GM23338 (cell line): ENCODE measurements around the gene MYH2. TPM values are rescaled to one million over a fixed set of nuclear protein-coding genes. Genes with fewer than 3 reads are reported as not detected.

ENCODE experiments used
- ATAC-seq: fragments of 200-7000 bp; cut with Tn5 transposase; 3 replicates; pipeline ENCODE4 v1.9.1; 2020
- DNase-seq: peaks from one replicate; pipeline ENCODE4 v3.0.0-alpha.2; 2015; ENCODE audit warnings: low spot score
- H2AFZ ChIP-seq: fragments of 200-600 bp; sonication (generic); 2 replicates; pipeline ENCODE4 v1.8.0; 2016; ENCODE audit warnings: antibody characterized with exemption, mild to moderate bottlenecking, moderate library complexity
- H3F3A ChIP-seq: fragments of 200-600 bp; sonication (generic); replicated peaks from 2 replicates; pipeline ENCODE4 v1.8.0; 2017; ENCODE audit warnings: antibody characterized with exemption, mixed run types, low read depth
- H3K27ac ChIP-seq: fragments of 200-600 bp; sonication (generic); 2 replicates; pipeline ENCODE4 v1.6.1; 2016; ENCODE audit warnings: low read depth
- H3K27me3 ChIP-seq: fragments of 200-600 bp; sonication (generic); 2 replicates; pipeline ENCODE4 v1.8.0; 2016; ENCODE audit warnings: mild to moderate bottlenecking, mixed run types, moderate library complexity; ENCODE audit not compliant: insufficient read depth
- H3K36me3 ChIP-seq: fragments of 200-600 bp; sonication (generic); 2 replicates; pipeline ENCODE4 v1.8.0; 2016; ENCODE audit warnings: mild to moderate bottlenecking; ENCODE audit not compliant: insufficient read depth
- H3K4me1 ChIP-seq: fragments of 200-600 bp; sonication (generic); 2 replicates; pipeline ENCODE4 v1.8.0; 2016; ENCODE audit warnings: mild to moderate bottlenecking, moderate library complexity; ENCODE audit not compliant: insufficient read depth
- H3K4me2 ChIP-seq: fragments of 200-600 bp; sonication (generic); 2 replicates; pipeline ENCODE4 v1.7.1; 2017; ENCODE audit warnings: mixed run types
- H3K4me3 ChIP-seq: fragments of 200-600 bp; sonication (generic); 2 replicates; pipeline ENCODE4 v1.6.1; 2016; ENCODE audit warnings: mixed run types
- H3K79me2 ChIP-seq: fragments of 200-600 bp; sonication (generic); replicated peaks from 2 replicates; pipeline ENCODE4 v1.8.0; 2017; ENCODE audit warnings: mild to moderate bottlenecking; ENCODE audit not compliant: insufficient read depth
- H3K9me2 ChIP-seq: fragments of 200-600 bp; sonication (generic); 2 replicates; pipeline ENCODE4 v1.8.0; 2017; ENCODE audit not compliant: insufficient read depth
- H4K20me1 ChIP-seq: fragments of 200-600 bp; sonication (generic); replicated peaks from 2 replicates; pipeline ENCODE4 v1.8.0; 2017; ENCODE audit warnings: mild to moderate bottlenecking; ENCODE audit not compliant: insufficient read depth
- H3K27ac Mint-ChIP-seq: 2 replicates; pipeline ENCODE4 v1.8.0; 2020; ENCODE audit warnings: inconsistent platforms, mild to moderate bottlenecking, moderate library complexity, mixed read lengths
- H3K27me3 Mint-ChIP-seq: 3 replicates; pipeline ENCODE4 v1.8.0; 2022; ENCODE audit warnings: low read depth, mild to moderate bottlenecking, moderate library complexity, mixed read lengths, inconsistent platforms; ENCODE audit not compliant: insufficient read depth, poor library complexity
- H3K36me3 Mint-ChIP-seq: 3 replicates; pipeline ENCODE4 v1.8.0; 2021; ENCODE audit warnings: low read depth, mild to moderate bottlenecking, inconsistent platforms, moderate library complexity, mixed read lengths
- H3K4me1 Mint-ChIP-seq: 3 replicates; pipeline ENCODE4 v1.8.0; 2020; ENCODE audit warnings: mild to moderate bottlenecking, inconsistent platforms, mixed read lengths
- H3K4me3 Mint-ChIP-seq: 3 replicates; pipeline ENCODE4 v1.8.0; 2021; ENCODE audit warnings: moderate library complexity, mild to moderate bottlenecking, inconsistent platforms, mixed read lengths
- H3K9me3 Mint-ChIP-seq: 3 replicates; pipeline ENCODE4 v1.8.0; 2020; ENCODE audit warnings: moderate library complexity, mild to moderate bottlenecking, inconsistent platforms, mixed read lengths
- CREB1 ChIP-seq: fragments of 250-450 bp; sonication (Bioruptor Pico); IDR thresholded peaks from 2 replicates; pipeline ENCODE4 v1.5.0; 2020; ENCODE audit warnings: low read depth, mild to moderate bottlenecking, moderate library complexity
- EZH2 ChIP-seq: fragments of 200-600 bp; sonication (generic); IDR thresholded peaks from one replicate; pipeline ENCODE4 v1.8.0; 2017; ENCODE audit warnings: antibody characterized with exemption, mild to moderate bottlenecking, low read depth; ENCODE audit not compliant: unreplicated experiment
- JUNB ChIP-seq: IDR thresholded peaks from one replicate; pipeline ENCODE4 v1.6.1; 2016; ENCODE audit warnings: antibody characterized with exemption; ENCODE audit not compliant: unreplicated experiment
- NANOG ChIP-seq: IDR thresholded peaks from 2 replicates; pipeline ENCODE4 v1.6.1; 2016; ENCODE audit warnings: antibody characterized with exemption, borderline replicate concordance
- POLR2AphosphoS5 ChIP-seq: IDR thresholded peaks from 2 replicates; pipeline ENCODE4 v1.6.1; 2016; ENCODE audit warnings: antibody characterized with exemption, low read depth
- STAT1 ChIP-seq: IDR thresholded peaks from one replicate; pipeline ENCODE4 v1.6.1; 2016; ENCODE audit warnings: antibody characterized with exemption; ENCODE audit not compliant: unreplicated experiment
- ZNF114 ChIP-seq: fragments of 250-450 bp; sonication (Bioruptor Pico); IDR thresholded peaks from 2 replicates; pipeline ENCODE4 v1.5.0; 2020; ENCODE audit warnings: mild to moderate bottlenecking, moderate library complexity
- ZNF331 ChIP-seq: fragments of 250-450 bp; sonication (Bioruptor Pico); IDR thresholded peaks from 2 replicates; pipeline ENCODE4 v1.5.0; 2020; ENCODE audit warnings: low read depth, mild to moderate bottlenecking, moderate library complexity
- polyA plus RNA-seq: library from polyadenylated mRNA; unstranded; fragments of >200 nt; fragmentation: Nextera tagmentation; extraction: Ambion mirVana; gene quantifications from 2 replicates; pipeline ENCODE4 v1.2.1, GENCODE V29; 2016
- total RNA-seq: library from RNA; depleted of rRNA; stranded (reverse); fragments of >200 nt; shearing (Covaris generic); gene quantifications from 2 replicates; pipeline ENCODE4 v1.2.3, GENCODE V29; 2014
- TF ChIP-seq, protein P1 (sequence below): fragments of 250-450 bp; sonication (Bioruptor Pico); IDR thresholded peaks from 2 replicates; pipeline ENCODE4 v1.5.0; 2020; ENCODE audit warnings: mild to moderate bottlenecking, moderate library complexity
- TF ChIP-seq, protein P2 (sequence below), 2 experiments: fragments of 200-600 bp in 1 of 2; sonication (generic) in 1 of 2; conservative IDR thresholded peaks; 2 replicates each; pipeline versions ENCODE4 v1.5.1 to v1.6.1; 2016 to 2017; ENCODE audit warnings: antibody characterized with exemption in 2 of 2, low read depth in 2 of 2, mild to moderate bottlenecking in 2 of 2, moderate library complexity in 1 of 2
- TF ChIP-seq, protein P3 (sequence below): IDR thresholded peaks from one replicate; pipeline ENCODE4 v1.6.1; 2018; ENCODE audit warnings: antibody characterized with exemption; ENCODE audit not compliant: unreplicated experiment
- TF ChIP-seq, protein P4 (sequence below): IDR thresholded peaks from 2 replicates; pipeline ENCODE4 v1.6.1; 2016; ENCODE audit warnings: antibody characterized with exemption

Gene MYH2
- total and polyA plus RNA-seq, 2 experiments from 2014 or later, result 7.5 to 27.7 TPM

DNA sequence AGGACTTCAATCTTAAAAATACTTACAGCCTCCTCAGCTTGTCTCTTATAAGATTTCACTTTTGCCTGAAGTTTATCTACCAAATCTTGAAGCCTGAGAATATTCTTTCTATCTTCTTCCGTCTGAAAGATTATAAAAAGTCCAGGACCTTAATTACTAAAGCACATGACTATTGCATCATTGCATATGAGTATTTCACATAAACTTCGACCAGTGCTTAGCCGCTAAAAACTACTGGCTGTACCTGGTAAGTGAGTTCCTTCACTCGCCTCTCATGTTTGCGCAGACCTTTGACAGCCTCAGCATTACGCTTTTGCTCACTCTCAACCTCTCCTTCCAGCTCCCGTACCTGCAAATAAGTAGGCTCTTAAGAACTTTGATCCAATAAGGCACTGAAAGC is 26.4 kb downstream of the MYH2 start (continued):
- TF ChIP-seq, protein P1, sequence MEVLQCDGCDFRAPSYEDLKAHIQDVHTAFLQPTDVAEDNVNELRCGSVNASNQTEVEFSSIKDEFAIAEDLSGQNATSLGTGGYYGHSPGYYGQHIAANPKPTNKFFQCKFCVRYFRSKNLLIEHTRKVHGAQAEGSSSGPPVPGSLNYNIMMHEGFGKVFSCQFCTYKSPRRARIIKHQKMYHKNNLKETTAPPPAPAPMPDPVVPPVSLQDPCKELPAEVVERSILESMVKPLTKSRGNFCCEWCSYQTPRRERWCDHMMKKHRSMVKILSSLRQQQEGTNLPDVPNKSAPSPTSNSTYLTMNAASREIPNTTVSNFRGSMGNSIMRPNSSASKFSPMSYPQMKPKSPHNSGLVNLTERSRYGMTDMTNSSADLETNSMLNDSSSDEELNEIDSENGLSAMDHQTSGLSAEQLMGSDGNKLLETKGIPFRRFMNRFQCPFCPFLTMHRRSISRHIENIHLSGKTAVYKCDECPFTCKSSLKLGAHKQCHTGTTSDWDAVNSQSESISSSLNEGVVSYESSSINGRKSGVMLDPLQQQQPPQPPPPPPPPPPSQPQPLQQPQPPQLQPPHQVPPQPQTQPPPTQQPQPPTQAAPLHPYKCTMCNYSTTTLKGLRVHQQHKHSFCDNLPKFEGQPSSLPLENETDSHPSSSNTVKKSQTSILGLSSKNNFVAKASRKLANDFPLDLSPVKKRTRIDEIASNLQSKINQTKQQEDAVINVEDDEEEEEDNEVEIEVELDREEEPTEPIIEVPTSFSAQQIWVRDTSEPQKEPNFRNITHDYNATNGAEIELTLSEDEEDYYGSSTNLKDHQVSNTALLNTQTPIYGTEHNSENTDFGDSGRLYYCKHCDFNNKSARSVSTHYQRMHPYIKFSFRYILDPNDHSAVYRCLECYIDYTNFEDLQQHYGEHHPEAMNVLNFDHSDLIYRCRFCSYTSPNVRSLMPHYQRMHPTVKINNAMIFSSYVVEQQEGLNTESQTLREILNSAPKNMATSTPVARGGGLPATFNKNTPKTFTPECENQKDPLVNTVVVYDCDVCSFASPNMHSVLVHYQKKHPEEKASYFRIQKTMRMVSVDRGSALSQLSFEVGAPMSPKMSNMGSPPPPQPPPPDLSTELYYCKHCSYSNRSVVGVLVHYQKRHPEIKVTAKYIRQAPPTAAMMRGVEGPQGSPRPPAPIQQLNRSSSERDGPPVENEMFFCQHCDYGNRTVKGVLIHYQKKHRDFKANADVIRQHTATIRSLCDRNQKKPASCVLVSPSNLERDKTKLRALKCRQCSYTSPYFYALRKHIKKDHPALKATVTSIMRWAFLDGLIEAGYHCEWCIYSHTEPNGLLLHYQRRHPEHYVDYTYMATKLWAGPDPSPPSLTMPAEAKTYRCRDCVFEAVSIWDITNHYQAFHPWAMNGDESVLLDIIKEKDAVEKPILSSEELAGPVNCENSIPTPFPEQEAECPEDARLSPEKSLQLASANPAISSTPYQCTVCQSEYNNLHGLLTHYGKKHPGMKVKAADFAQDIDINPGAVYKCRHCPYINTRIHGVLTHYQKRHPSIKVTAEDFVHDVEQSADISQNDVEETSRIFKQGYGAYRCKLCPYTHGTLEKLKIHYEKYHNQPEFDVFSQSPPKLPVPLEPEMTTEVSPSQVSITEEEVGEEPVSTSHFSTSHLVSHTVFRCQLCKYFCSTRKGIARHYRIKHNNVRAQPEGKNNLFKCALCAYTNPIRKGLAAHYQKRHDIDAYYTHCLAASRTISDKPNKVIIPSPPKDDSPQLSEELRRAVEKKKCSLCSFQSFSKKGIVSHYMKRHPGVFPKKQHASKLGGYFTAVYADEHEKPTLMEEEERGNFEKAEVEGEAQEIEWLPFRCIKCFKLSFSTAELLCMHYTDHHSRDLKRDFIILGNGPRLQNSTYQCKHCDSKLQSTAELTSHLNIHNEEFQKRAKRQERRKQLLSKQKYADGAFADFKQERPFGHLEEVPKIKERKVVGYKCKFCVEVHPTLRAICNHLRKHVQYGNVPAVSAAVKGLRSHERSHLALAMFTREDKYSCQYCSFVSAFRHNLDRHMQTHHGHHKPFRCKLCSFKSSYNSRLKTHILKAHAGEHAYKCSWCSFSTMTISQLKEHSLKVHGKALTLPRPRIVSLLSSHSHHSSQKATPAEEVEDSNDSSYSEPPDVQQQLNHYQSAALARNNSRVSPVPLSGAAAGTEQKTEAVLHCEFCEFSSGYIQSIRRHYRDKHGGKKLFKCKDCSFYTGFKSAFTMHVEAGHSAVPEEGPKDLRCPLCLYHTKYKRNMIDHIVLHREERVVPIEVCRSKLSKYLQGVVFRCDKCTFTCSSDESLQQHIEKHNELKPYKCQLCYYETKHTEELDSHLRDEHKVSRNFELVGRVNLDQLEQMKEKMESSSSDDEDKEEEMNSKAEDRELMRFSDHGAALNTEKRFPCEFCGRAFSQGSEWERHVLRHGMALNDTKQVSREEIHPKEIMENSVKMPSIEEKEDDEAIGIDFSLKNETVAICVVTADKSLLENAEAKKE (CRISPR knock-in tag), result no peak

DNA sequence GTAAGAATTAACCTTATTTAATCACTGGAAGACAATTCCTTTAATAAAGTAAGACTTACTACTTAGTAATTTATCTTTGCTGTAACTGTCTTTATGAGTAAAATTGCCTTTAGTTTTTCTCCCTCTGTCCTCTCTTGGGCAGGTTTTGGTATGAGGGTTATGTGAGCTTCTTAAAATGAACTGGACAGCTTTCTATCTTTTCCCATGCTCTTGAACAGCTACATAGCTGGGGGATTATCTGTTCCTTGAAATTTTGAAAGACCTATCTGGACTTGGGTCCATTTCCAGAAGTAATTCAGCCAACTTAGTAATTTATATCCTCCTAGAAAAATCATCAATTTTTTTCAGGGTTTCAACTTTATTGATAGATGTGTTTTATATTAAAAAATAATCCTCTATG is 27.5 kb downstream of the MYH2 start:
- Histone ChIP-seq H3K27me3 (no peaks in the 10 kb centered on the region), H4K20me1 (no peaks in the 10 kb centered on the region), H3F3A (no peaks in the 10 kb centered on the region), H2AFZ (no peak overlapping the region), H3K27ac (no peak overlapping the region), H3K4me2 (no peak overlapping the region), H3K79me2 (no peaks in the 10 kb centered on the region), H3K9me2 (no peaks in the 10 kb centered on the region), H3K36me3 (peaks cover 19% of the 10 kb centered on the region), H3K4me1 (no peaks in the 10 kb centered on the region), H3K4me3 (no peak overlapping the region)
- Mint-ChIP-seq H3K36me3 (peaks cover 24% of the 10 kb centered on the region), H3K9me3 (no peaks in the 10 kb centered on the region), H3K4me3 (no peak overlapping the region), H3K27me3 (no peaks in the 10 kb centered on the region), H3K4me1 (no peaks in the 10 kb centered on the region), H3K27ac (no peak overlapping the region)
- no peak for DNase-seq
- ATAC-seq, result no peak
- TF ChIP-seq CREB1 (CRISPR knock-in tag), result no peak
- TF ChIP-seq NANOG, result no peak
- TF ChIP-seq EZH2, result no peak
- TF ChIP-seq, protein P2, sequence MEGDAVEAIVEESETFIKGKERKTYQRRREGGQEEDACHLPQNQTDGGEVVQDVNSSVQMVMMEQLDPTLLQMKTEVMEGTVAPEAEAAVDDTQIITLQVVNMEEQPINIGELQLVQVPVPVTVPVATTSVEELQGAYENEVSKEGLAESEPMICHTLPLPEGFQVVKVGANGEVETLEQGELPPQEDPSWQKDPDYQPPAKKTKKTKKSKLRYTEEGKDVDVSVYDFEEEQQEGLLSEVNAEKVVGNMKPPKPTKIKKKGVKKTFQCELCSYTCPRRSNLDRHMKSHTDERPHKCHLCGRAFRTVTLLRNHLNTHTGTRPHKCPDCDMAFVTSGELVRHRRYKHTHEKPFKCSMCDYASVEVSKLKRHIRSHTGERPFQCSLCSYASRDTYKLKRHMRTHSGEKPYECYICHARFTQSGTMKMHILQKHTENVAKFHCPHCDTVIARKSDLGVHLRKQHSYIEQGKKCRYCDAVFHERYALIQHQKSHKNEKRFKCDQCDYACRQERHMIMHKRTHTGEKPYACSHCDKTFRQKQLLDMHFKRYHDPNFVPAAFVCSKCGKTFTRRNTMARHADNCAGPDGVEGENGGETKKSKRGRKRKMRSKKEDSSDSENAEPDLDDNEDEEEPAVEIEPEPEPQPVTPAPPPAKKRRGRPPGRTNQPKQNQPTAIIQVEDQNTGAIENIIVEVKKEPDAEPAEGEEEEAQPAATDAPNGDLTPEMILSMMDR (conservative IDR thresholded peaks at IDR 0.05; ENCODE audit: low read depth in 2 of 2), result no peak
- no peak for TF ChIP-seq JUNB
- TF ChIP-seq ZNF114 (CRISPR knock-in tag), result no peak
- no peak for TF ChIP-seq STAT1
- no peak for TF ChIP-seq ZNF331 (CRISPR knock-in tag)
- no peak for TF ChIP-seq POLR2AphosphoS5
- TF ChIP-seq, protein P3, sequence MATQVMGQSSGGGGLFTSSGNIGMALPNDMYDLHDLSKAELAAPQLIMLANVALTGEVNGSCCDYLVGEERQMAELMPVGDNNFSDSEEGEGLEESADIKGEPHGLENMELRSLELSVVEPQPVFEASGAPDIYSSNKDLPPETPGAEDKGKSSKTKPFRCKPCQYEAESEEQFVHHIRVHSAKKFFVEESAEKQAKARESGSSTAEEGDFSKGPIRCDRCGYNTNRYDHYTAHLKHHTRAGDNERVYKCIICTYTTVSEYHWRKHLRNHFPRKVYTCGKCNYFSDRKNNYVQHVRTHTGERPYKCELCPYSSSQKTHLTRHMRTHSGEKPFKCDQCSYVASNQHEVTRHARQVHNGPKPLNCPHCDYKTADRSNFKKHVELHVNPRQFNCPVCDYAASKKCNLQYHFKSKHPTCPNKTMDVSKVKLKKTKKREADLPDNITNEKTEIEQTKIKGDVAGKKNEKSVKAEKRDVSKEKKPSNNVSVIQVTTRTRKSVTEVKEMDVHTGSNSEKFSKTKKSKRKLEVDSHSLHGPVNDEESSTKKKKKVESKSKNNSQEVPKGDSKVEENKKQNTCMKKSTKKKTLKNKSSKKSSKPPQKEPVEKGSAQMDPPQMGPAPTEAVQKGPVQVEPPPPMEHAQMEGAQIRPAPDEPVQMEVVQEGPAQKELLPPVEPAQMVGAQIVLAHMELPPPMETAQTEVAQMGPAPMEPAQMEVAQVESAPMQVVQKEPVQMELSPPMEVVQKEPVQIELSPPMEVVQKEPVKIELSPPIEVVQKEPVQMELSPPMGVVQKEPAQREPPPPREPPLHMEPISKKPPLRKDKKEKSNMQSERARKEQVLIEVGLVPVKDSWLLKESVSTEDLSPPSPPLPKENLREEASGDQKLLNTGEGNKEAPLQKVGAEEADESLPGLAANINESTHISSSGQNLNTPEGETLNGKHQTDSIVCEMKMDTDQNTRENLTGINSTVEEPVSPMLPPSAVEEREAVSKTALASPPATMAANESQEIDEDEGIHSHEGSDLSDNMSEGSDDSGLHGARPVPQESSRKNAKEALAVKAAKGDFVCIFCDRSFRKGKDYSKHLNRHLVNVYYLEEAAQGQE, result no peak
- TF ChIP-seq, protein P4, sequence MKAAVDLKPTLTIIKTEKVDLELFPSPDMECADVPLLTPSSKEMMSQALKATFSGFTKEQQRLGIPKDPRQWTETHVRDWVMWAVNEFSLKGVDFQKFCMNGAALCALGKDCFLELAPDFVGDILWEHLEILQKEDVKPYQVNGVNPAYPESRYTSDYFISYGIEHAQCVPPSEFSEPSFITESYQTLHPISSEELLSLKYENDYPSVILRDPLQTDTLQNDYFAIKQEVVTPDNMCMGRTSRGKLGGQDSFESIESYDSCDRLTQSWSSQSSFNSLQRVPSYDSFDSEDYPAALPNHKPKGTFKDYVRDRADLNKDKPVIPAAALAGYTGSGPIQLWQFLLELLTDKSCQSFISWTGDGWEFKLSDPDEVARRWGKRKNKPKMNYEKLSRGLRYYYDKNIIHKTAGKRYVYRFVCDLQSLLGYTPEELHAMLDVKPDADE, result no peak
